ENCODE measurements around the gene HTR3E. TPM values are rescaled to one million over a fixed set of nuclear protein-coding genes. Genes with fewer than 3 reads are reported as not detected.

Gene HTR3E
- total RNA-seq, 1 donor from 2014 or later, result not detected

DNA sequence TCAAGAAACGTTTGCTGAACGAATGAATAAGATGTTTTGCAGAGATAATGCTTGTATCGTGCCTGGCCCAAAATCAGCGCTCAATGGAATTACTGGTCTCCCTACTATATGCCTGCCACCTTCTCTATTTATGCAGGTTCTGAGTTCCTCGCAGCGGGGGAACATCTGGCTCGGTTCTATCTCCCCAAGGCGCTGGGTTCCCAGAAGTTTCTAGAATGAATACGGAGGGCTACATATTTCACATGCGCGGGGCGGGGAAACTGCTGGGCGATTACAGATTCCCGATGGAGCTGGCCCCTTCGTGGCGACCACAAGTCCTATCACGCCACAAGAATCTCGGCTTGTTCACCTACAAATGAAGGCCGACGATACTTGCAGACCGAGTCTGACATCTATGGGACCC is 37.9 kb downstream of the HTR3E start:
- Histone ChIP-seq H3K27ac (ENCODE audit: low read depth, low read length) (peak overlapping the region; percentile 86), H3K4me3 (ENCODE audit: low read length in 3 of 3) (peak overlapping the region; percentile 91 to 100 (median 99)), H3K9ac (ENCODE audit: low read depth in 1 of 3, low read length in 3 of 3) (peak overlapping the region; percentile 96), H3K36me3 (ENCODE audit: control insufficient read depth in 3 of 3, insufficient read depth in 3 of 3, low read length in 3 of 3) (peaks cover 9 to 11% (median 10%) of the 10 kb centered on the region in 3 donors), H3K4me1 (ENCODE audit: control insufficient read depth in 3 of 3, insufficient read depth in 3 of 3, low read length in 3 of 3) (peaks cover 25 to 39% (median 27%) of the 10 kb centered on the region in 3 donors), H3K9me3 (ENCODE audit: control insufficient read depth in 3 of 3, low read length in 3 of 3) (no peaks in the 10 kb centered on the region), H3K27me3 (ENCODE audit: control insufficient read depth in 3 of 3, insufficient read depth in 3 of 3, low read length in 3 of 3) (no peaks in the 10 kb centered on the region)

DNA sequence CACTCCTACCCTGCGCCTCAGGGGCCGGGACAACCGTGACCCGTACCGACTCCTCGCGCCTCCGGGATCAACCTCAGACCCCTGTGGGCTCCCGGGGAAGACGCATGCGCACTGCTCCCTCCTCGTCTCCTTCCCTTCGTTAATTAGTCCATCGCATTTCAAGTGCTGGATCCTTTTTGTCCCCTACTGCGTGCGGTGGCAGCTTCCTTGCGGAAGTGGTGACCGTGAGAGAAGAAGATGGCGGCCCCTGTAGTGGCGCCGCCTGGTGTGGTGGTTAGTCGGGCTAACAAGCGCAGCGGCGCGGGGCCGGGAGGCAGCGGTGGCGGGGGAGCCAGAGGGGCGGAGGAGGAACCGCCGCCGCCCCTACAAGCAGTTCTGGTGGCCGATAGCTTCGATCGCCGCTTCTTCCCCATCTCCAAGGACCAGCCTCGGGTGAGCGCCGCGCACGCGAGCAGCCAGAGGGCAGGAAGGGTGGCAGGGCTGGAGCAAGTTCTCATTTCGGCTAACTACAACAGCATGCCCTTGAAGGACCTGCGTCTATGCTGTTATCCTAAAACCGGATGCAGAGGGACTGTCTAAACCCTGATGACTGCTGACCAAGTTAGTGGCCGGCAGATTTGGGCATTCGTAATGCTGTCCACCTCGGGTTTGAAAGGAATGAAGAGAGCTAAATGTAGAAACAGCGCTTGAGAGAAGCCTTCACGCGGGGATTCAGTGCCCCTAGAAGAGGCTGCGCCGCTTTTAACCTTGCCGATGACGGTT is 38.5 kb downstream of the HTR3E start, which contains the start of gene EIF2B5:
EIF2B5 (plus strand) TSS at position 210 of the 762 bp plus-strand sequence; CDS start at position 238, 28 bp downstream.
- no peaks in the 10 kb centered on the region for H3K27me3 ChIP-seq (ENCODE audit: control insufficient read depth in 3 of 3, insufficient read depth in 3 of 3, low read length in 3 of 3)
- H3K4me1 ChIP-seq (ENCODE audit: control insufficient read depth in 3 of 3, insufficient read depth in 3 of 3, low read length in 3 of 3), result peaks cover 25 to 39% (median 27%) of the 10 kb centered on the region in 3 donors
- H3K27ac ChIP-seq (ENCODE audit: low read depth, low read length), result peak within 1 kb of the TSS; percentile 86
- no peaks in the 10 kb centered on the region for H3K9me3 ChIP-seq (ENCODE audit: control insufficient read depth in 3 of 3, low read length in 3 of 3)
- peaks cover 13 to 14% (median 14%) of the 10 kb centered on the region in 3 donors for H3K36me3 ChIP-seq (ENCODE audit: control insufficient read depth in 3 of 3, insufficient read depth in 3 of 3, low read length in 3 of 3)
- peak within 1 kb of the TSS; percentile 96 for H3K9ac ChIP-seq (ENCODE audit: low read depth in 1 of 3, low read length in 3 of 3)
- peak within 1 kb of the TSS; percentile 91 to 100 (median 99) for H3K4me3 ChIP-seq (ENCODE audit: low read length in 3 of 3)

DNA sequence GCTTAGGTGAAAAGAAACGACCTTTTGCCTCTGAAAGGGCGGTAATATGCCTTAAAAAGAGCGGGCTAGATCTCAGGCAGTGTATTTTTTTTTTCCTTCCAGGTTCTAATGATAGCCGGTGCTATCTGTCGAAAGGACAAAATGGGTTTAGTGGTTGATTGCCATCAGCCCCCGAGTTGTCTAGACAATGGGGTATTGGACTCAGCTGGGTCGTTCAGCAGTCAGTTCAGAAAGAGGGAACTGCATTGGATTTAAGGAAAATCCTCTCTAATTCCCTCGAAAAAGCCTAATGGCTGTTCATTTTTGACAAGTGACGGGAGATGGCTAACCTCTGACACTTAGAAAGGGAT is 39.0 kb downstream of the HTR3E start:
- H3K27me3 ChIP-seq (ENCODE audit: control insufficient read depth in 3 of 3, insufficient read depth in 3 of 3, low read length in 3 of 3), result no peaks in the 10 kb centered on the region
- peaks cover 25 to 39% (median 27%) of the 10 kb centered on the region in 3 donors for H3K4me1 ChIP-seq (ENCODE audit: control insufficient read depth in 3 of 3, insufficient read depth in 3 of 3, low read length in 3 of 3)
- no peaks in the 10 kb centered on the region for H3K9me3 ChIP-seq (ENCODE audit: control insufficient read depth in 3 of 3, low read length in 3 of 3)
- H3K9ac ChIP-seq (ENCODE audit: low read depth in 1 of 3, low read length in 3 of 3), result peak overlapping the region; percentile 96
- peak overlapping the region; percentile 91 to 100 (median 99) for H3K4me3 ChIP-seq (ENCODE audit: low read length in 3 of 3)
- peaks cover 18 to 19% (median 19%) of the 10 kb centered on the region in 3 donors for H3K36me3 ChIP-seq (ENCODE audit: control insufficient read depth in 3 of 3, insufficient read depth in 3 of 3, low read length in 3 of 3)
- peak overlapping the region; percentile 86 for H3K27ac ChIP-seq (ENCODE audit: low read depth, low read length)

DNA sequence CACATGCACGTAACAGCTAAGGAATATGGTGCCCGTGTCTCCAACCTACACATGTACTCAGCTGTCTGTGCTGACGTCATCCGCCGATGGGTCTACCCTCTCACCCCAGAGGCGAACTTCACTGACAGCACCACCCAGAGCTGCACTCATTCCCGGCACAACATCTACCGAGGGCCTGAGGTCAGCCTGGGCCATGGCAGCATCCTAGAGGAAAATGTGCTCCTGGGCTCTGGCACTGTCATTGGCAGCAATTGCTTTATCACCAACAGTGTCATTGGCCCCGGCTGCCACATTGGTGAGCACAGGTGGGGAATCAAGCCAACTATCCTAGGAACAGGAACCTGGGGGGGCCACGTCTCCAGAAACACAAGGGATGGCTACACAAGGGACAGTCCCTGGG is 43.6 kb downstream of the HTR3E start:
- Histone ChIP-seq H3K36me3 (ENCODE audit: control insufficient read depth in 3 of 3, insufficient read depth in 3 of 3, low read length in 3 of 3) (peaks cover 59% of the 10 kb centered on the region in 3 donors), H3K4me3 (ENCODE audit: low read length in 3 of 3) (no peak overlapping the region), H3K9ac (ENCODE audit: low read depth in 1 of 3, low read length in 3 of 3) (no peak overlapping the region), H3K9me3 (ENCODE audit: control insufficient read depth in 3 of 3, low read length in 3 of 3) (no peaks in the 10 kb centered on the region), H3K4me1 (ENCODE audit: control insufficient read depth in 3 of 3, insufficient read depth in 3 of 3, low read length in 3 of 3) (peaks cover 34 to 42% (median 35%) of the 10 kb centered on the region in 3 donors), H3K27ac (ENCODE audit: low read depth, low read length) (no peak overlapping the region), H3K27me3 (ENCODE audit: control insufficient read depth in 3 of 3, insufficient read depth in 3 of 3, low read length in 3 of 3) (no peaks in the 10 kb centered on the region)

DNA sequence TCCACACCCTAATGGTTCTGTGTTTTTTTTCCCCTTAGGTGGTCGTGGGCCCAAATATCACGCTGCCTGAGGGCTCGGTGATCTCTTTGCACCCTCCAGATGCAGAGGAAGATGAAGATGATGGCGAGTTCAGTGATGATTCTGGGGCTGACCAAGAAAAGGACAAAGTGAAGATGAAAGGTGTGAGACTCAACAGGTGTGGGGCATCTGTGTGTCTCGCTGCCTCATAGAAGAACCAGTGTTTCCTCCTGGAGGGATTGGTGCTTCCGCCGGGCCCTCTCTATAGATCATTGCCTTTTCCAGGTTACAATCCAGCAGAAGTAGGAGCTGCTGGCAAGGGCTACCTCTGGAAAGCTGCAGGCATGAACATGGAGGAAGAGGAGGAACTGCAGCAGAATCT is 45.3 kb downstream of the HTR3E start:
- Histone ChIP-seq H3K4me1 (ENCODE audit: control insufficient read depth in 3 of 3, insufficient read depth in 3 of 3, low read length in 3 of 3) (peaks cover 24 to 32% (median 24%) of the 10 kb centered on the region in 3 donors), H3K9me3 (ENCODE audit: control insufficient read depth in 3 of 3, low read length in 3 of 3) (no peaks in the 10 kb centered on the region), H3K9ac (ENCODE audit: low read depth in 1 of 3, low read length in 3 of 3) (no peak overlapping the region), H3K4me3 (ENCODE audit: low read length in 3 of 3) (no peak overlapping the region), H3K27ac (ENCODE audit: low read depth, low read length) (no peak overlapping the region), H3K27me3 (ENCODE audit: control insufficient read depth in 3 of 3, insufficient read depth in 3 of 3, low read length in 3 of 3) (no peaks in the 10 kb centered on the region), H3K36me3 (ENCODE audit: control insufficient read depth in 3 of 3, insufficient read depth in 3 of 3, low read length in 3 of 3) (peaks cover 58 to 64% (median 61%) of the 10 kb centered on the region in 3 donors)

DNA sequence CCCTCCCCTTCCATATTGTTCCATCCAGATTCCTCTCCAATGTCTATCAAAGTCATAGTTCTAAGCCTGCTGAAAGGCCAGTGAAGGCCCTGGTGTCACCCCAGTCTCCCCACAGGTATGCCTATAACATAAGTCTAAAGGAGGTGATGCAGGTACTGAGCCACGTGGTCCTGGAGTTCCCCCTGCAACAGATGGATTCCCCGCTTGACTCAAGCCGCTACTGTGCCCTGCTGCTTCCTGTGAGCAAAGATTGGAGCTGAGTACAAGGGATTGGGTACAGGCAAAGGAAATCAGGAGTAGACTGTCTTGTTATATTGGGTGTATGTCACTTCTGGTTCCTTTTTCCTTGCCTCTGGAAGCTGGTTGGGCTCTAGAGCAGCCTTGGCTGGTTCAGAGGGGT is 46.5 kb downstream of the HTR3E start:
- H3K27ac ChIP-seq (ENCODE audit: low read depth, low read length), result no peak overlapping the region
- H3K27me3 ChIP-seq (ENCODE audit: control insufficient read depth in 3 of 3, insufficient read depth in 3 of 3, low read length in 3 of 3), result no peaks in the 10 kb centered on the region
- H3K9ac ChIP-seq (ENCODE audit: low read depth in 1 of 3, low read length in 3 of 3), result peak overlapping the region in 1 of 3 donors; percentile 10
- no peak overlapping the region for H3K4me3 ChIP-seq (ENCODE audit: low read length in 3 of 3)
- H3K4me1 ChIP-seq (ENCODE audit: control insufficient read depth in 3 of 3, insufficient read depth in 3 of 3, low read length in 3 of 3), result peaks cover 21 to 26% (median 23%) of the 10 kb centered on the region in 3 donors
- H3K9me3 ChIP-seq (ENCODE audit: control insufficient read depth in 3 of 3, low read length in 3 of 3), result no peaks in the 10 kb centered on the region
- peaks cover 51 to 56% (median 53%) of the 10 kb centered on the region in 3 donors for H3K36me3 ChIP-seq (ENCODE audit: control insufficient read depth in 3 of 3, insufficient read depth in 3 of 3, low read length in 3 of 3)

DNA sequence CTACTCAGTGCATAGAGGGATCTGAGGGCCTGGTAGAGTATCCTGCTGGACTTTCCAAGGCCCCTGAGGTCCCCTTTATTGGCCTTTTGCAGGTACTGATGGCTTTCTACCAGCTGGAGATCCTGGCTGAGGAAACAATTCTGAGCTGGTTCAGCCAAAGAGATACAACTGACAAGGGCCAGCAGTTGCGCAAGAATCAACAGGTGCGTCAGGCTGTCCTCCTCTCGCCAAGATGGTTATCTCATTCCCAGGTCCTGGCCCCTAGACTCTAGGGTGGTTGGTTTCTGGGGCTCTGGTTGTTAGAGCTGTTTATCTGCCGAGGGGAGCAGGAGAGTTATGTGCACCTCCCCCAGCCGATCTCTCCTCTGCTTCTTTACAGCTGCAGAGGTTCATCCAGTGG is 47.6 kb downstream of the HTR3E start:
- H3K4me1 ChIP-seq (ENCODE audit: control insufficient read depth in 3 of 3, insufficient read depth in 3 of 3, low read length in 3 of 3), result peaks cover 21 to 26% (median 23%) of the 10 kb centered on the region in 3 donors
- peak overlapping the region in 1 of 3 donors; percentile 33 for H3K4me3 ChIP-seq (ENCODE audit: low read length in 3 of 3)
- H3K36me3 ChIP-seq (ENCODE audit: control insufficient read depth in 3 of 3, insufficient read depth in 3 of 3, low read length in 3 of 3), result peaks cover 51 to 53% (median 52%) of the 10 kb centered on the region in 3 donors
- H3K9ac ChIP-seq (ENCODE audit: low read depth in 1 of 3, low read length in 3 of 3), result peak overlapping the region in 2 of 3 donors; percentile 34 to 40
- H3K9me3 ChIP-seq (ENCODE audit: control insufficient read depth in 3 of 3, low read length in 3 of 3), result no peaks in the 10 kb centered on the region
- peak overlapping the region; percentile 48 for H3K27ac ChIP-seq (ENCODE audit: low read depth, low read length)
- H3K27me3 ChIP-seq (ENCODE audit: control insufficient read depth in 3 of 3, insufficient read depth in 3 of 3, low read length in 3 of 3), result no peaks in the 10 kb centered on the region

DNA sequence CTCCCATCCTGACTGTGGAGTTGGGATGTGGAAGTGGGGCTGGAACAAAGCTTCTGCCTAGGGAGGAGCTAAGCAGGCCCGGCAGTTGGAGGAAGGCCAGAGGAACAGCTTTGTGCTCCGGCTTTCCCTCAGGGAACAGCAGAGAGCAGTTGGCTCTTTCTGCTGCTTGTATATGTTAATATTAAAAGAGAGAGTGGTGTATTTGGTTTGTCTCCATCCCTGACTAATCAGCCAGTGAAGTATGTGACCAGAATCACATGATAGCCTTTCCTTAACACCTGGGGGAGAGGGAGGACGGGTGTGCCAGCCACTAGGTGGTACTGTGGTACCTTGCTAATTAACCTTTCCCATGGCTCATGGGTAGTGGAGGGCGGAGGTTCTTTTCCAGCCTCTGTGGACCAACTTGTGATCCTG is 48.3 kb downstream of the HTR3E start:
- H3K9ac ChIP-seq (ENCODE audit: low read depth in 1 of 3, low read length in 3 of 3), result peak overlapping the region in 1 of 3 donors; percentile 12
- peak overlapping the region in 1 of 3 donors; percentile 33 for H3K4me3 ChIP-seq (ENCODE audit: low read length in 3 of 3)
- H3K4me1 ChIP-seq (ENCODE audit: control insufficient read depth in 3 of 3, insufficient read depth in 3 of 3, low read length in 3 of 3), result peaks cover 21 to 26% (median 23%) of the 10 kb centered on the region in 3 donors
- peak overlapping the region; percentile 48 for H3K27ac ChIP-seq (ENCODE audit: low read depth, low read length)
- peaks cover 50 to 55% (median 51%) of the 10 kb centered on the region in 3 donors for H3K36me3 ChIP-seq (ENCODE audit: control insufficient read depth in 3 of 3, insufficient read depth in 3 of 3, low read length in 3 of 3)
- no peaks in the 10 kb centered on the region for H3K27me3 ChIP-seq (ENCODE audit: control insufficient read depth in 3 of 3, insufficient read depth in 3 of 3, low read length in 3 of 3)
- no peaks in the 10 kb centered on the region for H3K9me3 ChIP-seq (ENCODE audit: control insufficient read depth in 3 of 3, low read length in 3 of 3)

DNA sequence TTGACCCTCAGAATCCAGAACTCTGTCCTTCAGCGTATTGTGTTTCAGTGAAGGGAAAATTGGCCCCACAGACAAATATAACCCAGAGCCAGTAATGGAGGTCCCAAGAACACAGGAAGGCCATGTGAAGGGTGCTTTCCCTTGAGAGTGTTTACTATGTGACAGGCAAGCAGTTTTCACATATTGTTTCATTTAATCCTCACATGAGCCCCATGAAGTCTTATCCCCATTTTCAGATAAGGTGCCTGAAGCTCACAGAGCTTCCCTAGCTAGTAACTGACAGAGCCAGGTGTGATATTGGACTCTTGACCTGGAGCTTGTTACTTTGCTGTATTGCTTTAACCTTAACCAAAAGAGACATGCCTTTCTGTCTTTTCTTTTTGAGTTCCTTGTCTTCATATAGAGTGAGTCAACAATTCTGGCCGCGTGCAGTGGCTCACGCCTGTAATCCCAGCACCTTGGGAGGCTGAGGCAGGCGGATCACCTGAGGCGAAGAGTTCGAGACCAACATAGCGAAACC is 48.9 kb downstream of the HTR3E start:
- Histone ChIP-seq H3K36me3 (ENCODE audit: control insufficient read depth in 3 of 3, insufficient read depth in 3 of 3, low read length in 3 of 3) (peaks cover 43 to 49% (median 44%) of the 10 kb centered on the region in 3 donors), H3K9me3 (ENCODE audit: control insufficient read depth in 3 of 3, low read length in 3 of 3) (no peaks in the 10 kb centered on the region), H3K27me3 (ENCODE audit: control insufficient read depth in 3 of 3, insufficient read depth in 3 of 3, low read length in 3 of 3) (no peaks in the 10 kb centered on the region), H3K9ac (ENCODE audit: low read depth in 1 of 3, low read length in 3 of 3) (no peak overlapping the region), H3K4me3 (ENCODE audit: low read length in 3 of 3) (no peak overlapping the region), H3K4me1 (ENCODE audit: control insufficient read depth in 3 of 3, insufficient read depth in 3 of 3, low read length in 3 of 3) (peaks cover 21 to 26% (median 23%) of the 10 kb centered on the region in 3 donors), H3K27ac (ENCODE audit: low read depth, low read length) (peak overlapping the region; percentile 48)

DNA sequence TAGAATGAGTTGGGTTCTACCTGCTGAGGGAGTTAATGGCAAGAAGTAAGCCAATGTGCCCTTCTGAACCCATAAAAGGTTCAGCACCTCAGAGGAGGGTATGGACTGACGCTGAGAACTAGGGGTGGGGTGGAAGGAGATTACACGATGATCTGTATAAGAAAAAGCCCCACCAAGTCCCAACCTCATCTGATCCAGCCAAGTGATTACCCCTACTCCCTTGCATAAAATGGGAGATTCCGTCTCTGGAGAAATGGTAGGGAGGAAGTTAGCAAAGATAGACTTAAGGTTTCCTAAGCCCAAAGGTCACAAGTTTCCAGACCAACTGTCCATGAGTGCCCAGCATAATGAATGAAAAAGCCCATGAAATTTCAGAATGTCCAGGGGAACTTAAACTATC is 51.2 kb downstream of the HTR3E start:
- no peak overlapping the region for H3K27ac ChIP-seq (ENCODE audit: low read depth, low read length)
- peaks cover 21 to 26% (median 23%) of the 10 kb centered on the region in 3 donors for H3K4me1 ChIP-seq (ENCODE audit: control insufficient read depth in 3 of 3, insufficient read depth in 3 of 3, low read length in 3 of 3)
- H3K36me3 ChIP-seq (ENCODE audit: control insufficient read depth in 3 of 3, insufficient read depth in 3 of 3, low read length in 3 of 3), result peaks cover 22 to 28% (median 23%) of the 10 kb centered on the region in 3 donors
- H3K9ac ChIP-seq (ENCODE audit: low read depth in 1 of 3, low read length in 3 of 3), result no peak overlapping the region
- no peaks in the 10 kb centered on the region for H3K9me3 ChIP-seq (ENCODE audit: control insufficient read depth in 3 of 3, low read length in 3 of 3)
- no peaks in the 10 kb centered on the region for H3K27me3 ChIP-seq (ENCODE audit: control insufficient read depth in 3 of 3, insufficient read depth in 3 of 3, low read length in 3 of 3)
- no peak overlapping the region for H3K4me3 ChIP-seq (ENCODE audit: low read length in 3 of 3)

Measured in skeletal muscle tissue (tissue), 4 donors.